Epithelial cell of proximal tubule (primary cell): ENCODE results near the gene RBPJ. TPM values are rescaled to one million over a fixed set of nuclear protein-coding genes. Genes with fewer than 3 reads are reported as not detected.

Experiments used
- DNase-seq: peaks from one replicate; pipeline ENCODE4 v3.0.0-alpha.2; 2011; ENCODE audit warnings: low read depth
- H3K4me3 ChIP-seq: 2 replicates; pipeline ENCODE4 v1.5.1; 2011; ENCODE audit warnings: low read depth, mild to moderate bottlenecking, low read length
- CTCF ChIP-seq: conservative IDR thresholded peaks from 2 replicates; pipeline ENCODE4 v1.5.1; 2012; ENCODE audit warnings: low read depth, mild to moderate bottlenecking, low read length
- total RNA-seq: library from RNA; depleted of rRNA; stranded (reverse); fragments of >200 nt; gene quantifications from 2 replicates; pipeline ENCODE4 v1.2.3, GENCODE V29; 2015

Gene RBPJ
- total RNA-seq, 1 donor from 2014 or later: 76.0 TPM

- no peak for TF ChIP-seq CTCF
These were observed 38.9 kb upstream of the RBPJ start for GRCh38 chr4:26281881-26282280.

GRCh38 chr4:26284536-26284935 is 36.3 kb upstream of the RBPJ start:
- no peak overlapping the region for H3K4me3 ChIP-seq
- no peak for DNase-seq
- TF ChIP-seq CTCF: no peak

More at GRCh38 chr4:26281881-26282280, 38.9 kb upstream of the RBPJ start:
- DNase-seq: no peak
- H3K4me3 ChIP-seq: no peak overlapping the region

GRCh38 chr4:26285272-26285671 is 35.5 kb upstream of the RBPJ start:
- no peak for TF ChIP-seq CTCF
- H3K4me3 ChIP-seq: no peak overlapping the region
- no peak for DNase-seq

- no peak overlapping the region for H3K4me3 ChIP-seq
- DNase-seq: no peak
- no peak for TF ChIP-seq CTCF
These were observed 33.1 kb upstream of the RBPJ start for GRCh38 chr4:26287756-26288155.

- no peak for DNase-seq
- TF ChIP-seq CTCF: no peak
- H3K4me3 ChIP-seq: no peak overlapping the region
These were observed 32.4 kb upstream of the RBPJ start for GRCh38 chr4:26288355-26288909.

- no peak overlapping the region for H3K4me3 ChIP-seq
- DNase-seq: no peak
- TF ChIP-seq CTCF: no peak
These were observed 31.4 kb upstream of the RBPJ start for GRCh38 chr4:26289401-26289800.

- no peak for DNase-seq
- TF ChIP-seq CTCF: no peak
These were observed 30.5 kb upstream of the RBPJ start for GRCh38 chr4:26290321-26290720.

More at GRCh38 chr4:26290321-26290720, 30.5 kb upstream of the RBPJ start:
- H3K4me3 ChIP-seq: no peak overlapping the region
